K562 (cell line): Measurements from ENCODE around the gene LEPROT. TPM values are rescaled to one million over a fixed set of nuclear protein-coding genes. Genes with fewer than 3 reads are reported as not detected.
A peak's percentile ranks its signal among the peaks of the same experiment; 100 is the strongest.

ENCODE experiments used
- CHD7 ChIP-seq: fragments of 200-600 bp; sonication (generic); IDR thresholded peaks from one replicate; pipeline ENCODE4 v1.6.1; 2012; ENCODE audit warnings: mild to moderate bottlenecking, low read depth, low read length, inconsistent platforms
- HNRNPH1 ChIP-seq: fragments of 200-400 bp; formaldehyde crosslinking; optimal IDR thresholded peaks from 2 replicates; pipeline ENCODE3; 2017; ENCODE audit warnings: low read depth, mild to moderate bottlenecking, low read length, moderate library complexity
- RBM39 ChIP-seq: fragments of 200-400 bp; formaldehyde crosslinking; optimal IDR thresholded peaks from 2 replicates; pipeline ENCODE3; 2018; ENCODE audit warnings: low read depth, low read length
- ZBTB40 ChIP-seq, 2 experiments: fragments of 450-650 bp in 1 of 2; sonication (generic) in 1 of 2; formaldehyde crosslinking in 1 of 2; IDR thresholded peaks; 2 replicates each; pipeline versions ENCODE4 v1.7.1 to v1.9.0; 2016 to 2022; ENCODE audit warnings: inconsistent platforms in 1 of 2, mild to moderate bottlenecking in 1 of 2, missing genetic modification reagents in 1 of 2
- ZNF133 ChIP-seq: fragments of 250-450 bp; sonication (Bioruptor Pico); IDR thresholded peaks from 2 replicates; pipeline ENCODE4 v1.4.0; 2020; ENCODE audit warnings: mild to moderate bottlenecking
- ZNF217 ChIP-seq: sonication (generic); formaldehyde crosslinking; IDR thresholded peaks from 2 replicates; pipeline ENCODE4 v1.8.0; 2022; ENCODE audit warnings: mild to moderate bottlenecking, missing genetic modification reagents
- polyA plus RNA-seq, 8 experiments: library from polyadenylated mRNA; depleted of rRNA in 4 of 8; stranded (reverse) in 5 of 8; unstranded in 3 of 8; fragments of >200 nt; fragmentation: Nextera tagmentation in 2 of 8; fragmentation: Illumina TruSeq in 1 of 8; extraction: Ambion mirVana in 2 of 8; extraction: Trizol in 1 of 8; gene quantifications; 2 replicates each; pipeline versions ENCODE4 v1.2.1 to v1.2.3, GENCODE V29; 2011 to 2014; ENCODE audit warnings: inconsistent platforms in 1 of 8, missing spikeins in 1 of 8
- total RNA-seq, 7 experiments: library from RNA; depleted of rRNA in 6 of 7; stranded (reverse); fragments of >200 nt in 6 of 7; fragmentation: Illumina TruSeq in 2 of 7; extraction: Trizol in 2 of 7; gene quantifications; 2 replicates each; pipeline versions ENCODE4 v1.2.1 to v1.2.3, GENCODE V29; 2011 to 2021; ENCODE audit warnings: low replicate concordance in 1 of 7

Gene LEPROT
- total and polyA plus RNA-seq, 9 of the 15 experiments (the other 6 are each of a cell fraction or from before 2014, with no cell fraction given), result 28.1 to 97.5 (median 45.8) TPM

- no peak for TF ChIP-seq CHD7
- no peak for TF ChIP-seq ZNF133 (CRISPR knock-in tag)
- no peak for TF ChIP-seq RBM39
- TF ChIP-seq ZBTB40 (IDR thresholded peaks at IDR 0.05), result peak; percentile 81
- no peak for TF ChIP-seq ZBTB40 (CRISPR knock-in tag; IDR thresholded peaks at IDR 0.05)
- TF ChIP-seq ZNF217 (CRISPR knock-in tag), result no peak
- TF ChIP-seq HNRNPH1, result no peak
Observed at GRCh38 chr1:65420590-65421350, at the start of gene LEPROT, which contains the start of gene LEPR (continued).
